Measurements from ENCODE around the gene SAMSN1. TPM values are rescaled to one million over a fixed set of nuclear protein-coding genes. Genes with fewer than 3 reads are reported as not detected.
"Not testable (repeated sequence)": the region's sequence is repeated elsewhere in the genome, so short reads cannot be mapped to it uniquely, and the experiment has no call there.

Gene SAMSN1
- total RNA-seq, 1 donor from 2014 or later, result 4.0 TPM

DNA sequence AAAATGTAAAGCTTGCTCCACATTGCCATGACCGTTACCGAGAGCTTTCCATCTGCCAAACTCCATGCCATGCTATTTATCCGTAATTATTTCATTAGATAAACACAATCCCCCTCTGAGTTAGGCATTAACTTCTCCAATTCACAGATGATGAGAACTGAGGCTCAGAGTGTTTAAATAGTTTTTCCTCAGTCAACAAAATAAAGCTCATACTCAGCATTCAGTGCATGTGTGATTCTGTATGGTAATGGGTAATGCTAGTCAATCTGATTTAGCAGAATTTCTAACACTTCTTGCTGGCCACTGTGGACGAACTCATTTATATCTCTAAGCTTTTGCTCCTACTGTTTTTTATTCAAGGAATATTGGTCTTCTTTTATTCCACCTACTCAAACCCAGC lies 17.3 kb downstream of the SAMSN1 start:
- no peak for DNase-seq (ENCODE audit: low read depth, low spot score)

DNA sequence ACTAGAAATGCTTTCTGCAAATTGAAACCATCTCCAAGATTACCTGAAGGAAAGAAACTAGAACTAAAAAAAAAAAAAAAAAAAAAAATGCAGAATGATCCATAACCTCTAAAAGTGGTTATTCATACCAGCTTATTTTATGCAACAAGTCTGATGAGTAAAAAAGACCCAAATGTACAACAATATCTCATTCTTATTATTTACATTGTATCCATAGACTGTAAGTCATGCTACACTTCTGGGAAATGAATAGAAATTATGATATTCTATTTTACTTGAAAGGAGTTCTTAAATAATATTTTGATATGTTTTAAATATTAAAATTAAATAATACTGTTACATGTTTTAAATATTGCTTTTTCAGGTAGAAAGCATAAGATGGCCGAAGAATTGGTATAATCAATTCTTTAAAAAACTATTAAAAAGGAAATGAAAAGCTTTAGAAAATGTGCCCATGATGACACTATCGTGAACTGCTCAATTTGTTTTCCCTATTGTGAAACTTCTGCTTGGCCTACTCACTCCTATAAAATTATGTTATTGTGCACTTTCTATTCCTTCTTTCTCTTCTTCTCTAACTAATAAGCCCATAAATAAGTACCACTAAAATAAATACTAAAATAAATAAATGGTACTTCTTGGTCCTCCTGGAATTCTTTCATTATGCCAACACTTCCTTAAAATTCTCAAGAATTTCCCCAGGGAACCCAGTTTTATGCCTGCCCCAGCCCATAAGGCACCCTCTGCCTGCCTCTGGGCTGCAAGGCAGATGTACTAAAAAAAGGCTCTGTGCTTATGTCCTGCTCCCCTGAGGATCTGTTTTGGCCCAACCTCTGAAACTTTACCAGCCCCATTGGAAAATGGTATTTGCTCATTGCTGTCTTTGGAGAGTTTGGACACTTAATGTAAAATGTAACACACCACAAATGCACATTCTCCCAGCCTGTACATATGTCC lies 18.1 kb downstream of the SAMSN1 start:
- no peak for DNase-seq (ENCODE audit: low read depth, low spot score)

DNA sequence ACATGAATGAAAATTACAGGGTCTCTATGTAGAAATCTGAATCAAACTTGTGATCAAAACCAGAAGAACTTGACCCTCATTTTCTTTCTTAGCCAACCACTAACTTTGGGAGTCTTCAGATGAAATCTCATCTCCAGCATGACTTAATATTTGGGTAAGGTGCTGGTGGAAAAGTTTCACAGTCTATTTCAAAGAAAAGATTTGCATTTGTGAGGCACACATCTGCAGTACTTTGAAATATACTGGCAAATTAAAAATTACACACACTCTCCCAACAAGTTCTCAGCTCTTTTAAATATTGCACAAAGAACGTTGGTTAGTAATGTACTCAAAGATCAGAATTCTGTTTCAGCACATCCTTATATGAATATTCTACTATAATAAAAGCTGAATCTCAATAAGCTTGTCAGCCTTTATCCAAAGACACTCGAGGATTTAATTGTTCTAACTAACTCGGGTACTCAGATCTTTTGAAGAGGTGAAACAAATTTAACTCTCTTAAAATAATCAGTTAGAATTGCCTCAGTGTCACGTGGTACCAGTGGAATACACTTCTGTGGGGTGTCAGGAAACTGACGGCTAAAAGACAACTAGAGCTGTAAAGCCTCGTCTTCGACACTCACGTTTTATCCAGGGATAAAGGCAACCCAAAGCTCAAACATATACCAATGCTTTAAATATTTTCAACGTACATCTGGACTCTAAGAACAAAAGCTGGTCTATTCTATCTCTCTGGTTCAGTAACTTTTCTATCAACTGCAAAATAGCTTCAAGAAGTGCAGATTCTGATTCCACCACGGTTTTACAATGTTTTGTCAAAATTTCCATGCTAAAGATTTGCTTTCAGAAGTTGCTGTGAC lies 19.0 kb downstream of the SAMSN1 start:
- no peak for DNase-seq (ENCODE audit: low read depth, low spot score)

DNA sequence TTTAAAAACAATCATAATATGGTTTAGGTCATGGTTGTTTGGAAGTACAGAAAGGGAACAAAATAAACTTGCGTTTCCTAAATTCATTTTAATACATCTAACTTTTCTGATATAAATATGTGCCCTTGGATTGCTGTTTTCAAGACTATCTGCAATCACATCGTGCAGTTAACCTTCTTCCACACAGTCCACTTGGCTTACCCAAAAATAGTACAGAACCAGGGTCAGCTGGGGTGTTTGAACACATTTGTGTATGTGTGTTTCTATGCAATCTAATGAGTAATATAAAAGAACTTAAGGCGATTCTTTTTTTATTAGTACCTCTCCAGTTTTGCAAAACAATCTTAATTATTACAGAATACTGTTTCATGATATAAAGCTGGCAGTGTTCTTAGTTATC lies 19.9 kb downstream of the SAMSN1 start:
- no peak for DNase-seq (ENCODE audit: low read depth, low spot score)

DNA sequence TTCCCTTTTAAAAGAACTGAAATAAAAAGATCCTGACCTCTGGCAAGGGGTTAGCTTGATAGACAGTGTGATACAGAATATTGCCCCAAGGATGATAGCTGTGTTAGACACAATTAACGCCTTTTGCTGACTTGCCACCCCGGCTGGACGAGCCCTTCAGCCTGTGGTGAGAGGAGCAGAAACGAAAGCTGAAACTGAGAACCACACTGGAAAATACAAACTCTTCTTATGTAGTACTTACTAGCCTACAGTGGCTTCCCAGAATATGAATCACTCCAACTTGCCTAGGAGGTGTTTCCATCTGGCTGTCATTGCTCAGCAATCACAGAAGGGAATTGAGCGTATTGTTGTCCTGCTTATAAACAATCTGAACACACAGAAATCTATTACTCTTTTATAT lies 22.9 kb downstream of the SAMSN1 start:
- DNase-seq (ENCODE audit: low read depth, low spot score), result no peak

DNA sequence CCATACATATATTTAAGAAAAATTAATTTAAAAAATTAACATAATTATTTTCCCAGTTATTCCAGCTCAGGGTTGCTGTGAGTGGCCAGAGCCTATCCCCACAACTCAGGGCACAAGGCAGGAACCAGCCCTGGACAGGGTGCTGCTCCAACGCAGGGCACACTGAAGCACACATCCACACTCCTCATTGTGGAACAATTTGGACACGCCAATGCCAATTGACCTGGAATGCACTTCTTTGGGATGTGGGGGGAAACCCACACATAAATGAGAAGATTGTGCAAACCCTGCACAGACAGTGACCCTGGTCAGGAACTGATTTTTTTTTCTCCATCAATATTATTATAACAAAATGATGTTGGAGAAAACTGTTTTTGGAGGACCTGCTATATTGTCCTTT lies 23.4 kb downstream of the SAMSN1 start:
- DNase-seq (ENCODE audit: low read depth, low spot score), result no peak

DNA sequence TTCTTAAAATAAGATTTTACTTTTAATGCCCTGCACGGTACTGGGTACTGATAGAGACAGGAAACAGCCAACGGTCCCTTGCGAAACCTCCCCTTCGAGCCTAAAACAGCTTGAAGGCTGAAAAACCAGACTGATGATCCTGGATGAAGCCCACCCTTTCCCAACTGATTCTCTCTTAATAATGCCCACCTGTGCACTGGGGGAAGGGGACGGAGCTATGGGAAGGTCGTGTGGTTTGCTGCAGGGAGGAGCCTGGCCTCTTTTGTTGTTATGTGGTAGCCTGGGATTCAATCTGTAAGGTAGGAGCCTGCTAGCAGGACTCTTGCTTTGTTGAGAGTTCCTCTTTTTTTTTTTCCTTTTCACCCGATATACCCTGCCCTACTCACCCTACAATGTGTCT lies 25.6 kb downstream of the SAMSN1 start:
- DNase-seq (ENCODE audit: low read depth, low spot score), result no peak

DNA sequence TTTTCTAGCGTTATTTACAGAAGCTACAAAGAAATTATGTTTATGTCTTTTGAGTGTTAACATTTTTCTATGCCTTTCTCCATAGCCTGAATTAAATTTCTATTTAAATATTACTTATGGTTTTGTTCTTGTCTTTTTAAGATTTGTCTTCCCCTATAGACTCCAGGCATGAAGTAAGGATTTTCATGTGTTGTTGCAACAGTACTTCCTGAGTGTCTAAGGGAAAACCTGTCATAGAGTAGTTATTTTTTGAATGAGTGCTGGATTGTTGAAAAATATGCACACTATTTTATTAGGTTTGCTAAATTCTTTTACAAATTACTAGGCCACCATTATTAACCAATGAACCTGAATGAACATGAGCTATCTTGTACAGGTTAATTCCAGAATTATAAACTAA lies 27.1 kb downstream of the SAMSN1 start:
- no peak for DNase-seq (ENCODE audit: low read depth, low spot score)

DNA sequence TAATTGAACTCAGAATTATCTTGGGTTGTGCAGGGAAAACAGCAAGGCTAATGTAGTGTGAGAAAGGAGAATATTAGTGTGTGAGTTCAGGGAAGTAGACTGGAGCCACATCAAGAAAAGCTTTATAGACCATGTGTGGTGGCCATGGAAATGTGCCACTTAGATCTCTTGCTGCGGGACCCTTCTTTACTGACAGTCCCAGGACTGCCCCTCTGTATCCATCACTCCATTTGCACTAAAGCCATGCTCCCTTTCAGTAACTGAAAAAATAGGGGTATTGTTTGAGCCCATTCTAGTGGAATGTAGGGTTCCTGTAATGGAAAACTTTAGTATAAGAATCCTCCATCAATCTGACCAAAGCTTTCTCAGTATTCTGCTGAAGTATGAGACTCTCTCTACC lies 32.3 kb downstream of the SAMSN1 start:
- DNase-seq (ENCODE audit: low read depth, low spot score), result no peak

DNA sequence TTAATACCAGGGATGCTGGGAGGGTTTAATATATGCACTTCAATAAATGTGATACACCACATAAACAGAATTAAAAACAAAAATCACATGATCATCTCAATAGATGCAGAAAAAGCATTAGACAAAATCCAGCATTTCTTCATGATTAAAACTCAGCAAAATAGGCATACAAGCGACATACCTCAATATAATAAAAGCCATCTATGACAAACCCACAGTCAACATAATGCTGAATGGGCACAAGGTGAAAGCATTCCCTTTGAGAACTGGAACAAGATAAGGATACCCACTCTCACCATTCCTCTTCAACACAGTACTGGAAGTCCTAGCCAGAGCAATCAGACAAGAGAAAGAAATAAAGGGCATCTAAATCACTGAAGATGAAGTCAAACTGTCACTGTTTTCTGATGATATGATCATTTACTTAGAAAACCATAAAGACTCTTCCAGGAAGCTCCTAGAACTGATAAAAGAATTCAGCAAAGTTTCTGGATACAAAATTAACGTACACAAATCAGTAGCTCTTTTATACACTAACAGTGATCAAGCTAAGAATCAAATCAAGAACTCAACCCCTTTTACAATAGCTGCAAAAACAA lies 39.2 kb downstream of the SAMSN1 start:
- not testable (repeated sequence) for DNase-seq (ENCODE audit: low read depth, low spot score)

DNA sequence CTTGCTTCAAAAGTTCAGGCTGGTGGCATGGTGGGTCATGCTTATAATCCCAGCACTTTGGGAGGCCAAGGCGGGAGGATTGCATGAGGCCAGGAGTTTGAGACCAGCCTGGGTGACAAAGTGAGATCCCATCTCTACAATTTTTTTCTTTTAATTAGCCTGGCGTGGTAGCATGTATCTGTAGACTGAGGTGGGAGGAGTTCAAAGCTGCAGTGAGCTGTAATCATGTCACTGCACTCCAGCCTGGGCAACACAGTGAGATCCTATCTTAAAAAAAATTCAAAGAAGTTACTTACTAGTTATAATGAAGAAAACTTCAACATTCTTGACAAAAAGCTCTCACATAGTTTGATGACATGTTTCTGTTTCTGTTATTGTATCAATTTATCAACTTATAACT lies 45.2 kb downstream of the SAMSN1 start:
- DNase-seq (ENCODE audit: low read depth, low spot score), result no peak

DNA sequence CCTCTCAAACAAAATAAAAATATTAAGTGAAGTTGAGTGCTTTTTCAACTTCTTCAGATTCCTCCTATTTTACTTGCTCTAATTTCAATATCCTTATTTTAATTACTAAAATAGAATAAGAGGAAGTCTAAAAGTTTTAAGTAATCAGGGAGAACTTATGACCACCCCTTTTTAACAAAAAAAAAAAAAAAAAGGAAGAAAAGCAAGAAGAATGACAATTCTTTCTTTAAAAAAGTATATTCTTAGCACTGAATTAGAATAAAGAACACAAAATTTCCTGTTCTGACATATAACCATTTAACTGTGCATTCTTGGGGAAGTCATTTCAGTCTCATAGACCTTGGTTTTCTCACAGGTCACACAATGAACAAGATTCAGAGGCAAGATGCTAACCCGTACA lies 46.8 kb downstream of the SAMSN1 start:
- DNase-seq (ENCODE audit: low read depth, low spot score), result no peak

DNA sequence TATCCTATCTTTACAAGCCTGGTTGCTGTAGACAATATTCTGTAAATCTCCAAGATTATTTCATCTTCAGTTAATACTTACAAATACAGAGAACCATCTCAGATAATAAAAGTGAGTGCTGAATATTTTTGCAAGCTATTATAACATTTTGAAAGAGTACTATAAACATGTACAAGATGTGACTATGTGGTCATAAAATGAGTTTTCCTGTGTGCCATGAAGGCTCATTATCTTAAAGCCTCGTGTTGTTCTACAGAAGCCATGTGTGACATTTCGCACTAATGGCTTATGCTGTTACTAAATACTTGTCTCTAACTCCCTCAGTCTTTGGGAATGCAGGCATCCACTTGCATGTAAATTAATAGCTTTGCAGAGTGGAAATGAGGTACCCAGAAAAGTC lies 48.3 kb downstream of the SAMSN1 start:
- no peak for DNase-seq (ENCODE audit: low read depth, low spot score)

DNA sequence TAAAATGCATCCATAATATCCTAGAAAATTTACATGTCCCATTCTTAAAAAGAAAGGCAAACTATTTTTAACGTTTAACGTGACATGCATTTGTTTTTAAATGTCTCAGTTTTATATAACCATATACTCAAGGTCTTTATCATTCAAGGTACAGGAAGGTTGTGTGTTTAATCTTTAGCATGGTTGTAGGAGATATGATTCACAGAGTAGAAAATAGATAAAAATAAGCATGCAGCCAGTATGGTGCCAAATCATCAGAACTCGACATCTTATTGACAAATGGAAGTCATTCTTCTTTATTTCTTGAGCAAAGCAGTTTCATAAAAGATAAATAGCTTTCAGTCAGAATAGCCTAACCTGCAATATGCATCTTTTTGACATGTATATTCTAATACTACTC lies 51.0 kb downstream of the SAMSN1 start:
- no peak for DNase-seq (ENCODE audit: low read depth, low spot score)

DNA sequence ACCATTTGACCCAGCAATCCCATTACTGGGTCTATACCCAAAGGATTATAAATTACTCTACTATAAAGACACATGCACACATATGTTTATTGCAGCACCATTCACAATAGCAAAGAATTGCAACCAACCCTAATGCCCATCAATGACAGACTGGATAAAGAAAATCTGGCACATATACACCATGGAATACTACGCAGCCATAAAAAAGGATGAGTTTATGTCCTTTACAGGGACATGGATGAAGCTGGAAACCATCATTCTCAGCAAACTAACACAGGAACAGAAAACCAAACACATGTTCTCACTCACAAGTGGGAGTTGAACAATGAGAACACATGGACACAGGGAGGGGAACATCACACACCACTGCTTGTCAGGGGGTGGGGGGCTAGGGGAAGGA lies 51.9 kb downstream of the SAMSN1 start:
- DNase-seq (ENCODE audit: low read depth, low spot score), result not testable (repeated sequence)

DNA sequence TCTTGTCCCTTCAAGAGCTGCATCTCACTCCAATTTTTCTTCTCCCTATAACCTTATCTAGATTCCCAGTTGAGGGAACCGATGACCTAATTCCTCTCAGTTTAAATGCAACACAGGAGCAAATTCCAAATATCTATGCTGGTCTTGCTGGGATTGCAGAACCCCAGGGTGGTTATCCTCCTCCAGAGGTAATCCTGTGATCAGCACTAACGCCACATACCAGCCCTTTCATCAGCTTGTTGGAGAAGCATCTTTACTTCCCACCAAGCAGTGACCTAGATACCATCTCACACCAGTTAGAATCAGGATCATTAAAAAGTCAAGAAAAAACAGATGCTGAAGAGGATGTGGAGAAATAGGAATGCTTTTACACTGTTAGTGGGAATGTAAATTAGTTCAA lies 52.4 kb downstream of the SAMSN1 start:
- DNase-seq (ENCODE audit: low read depth, low spot score), result no peak

DNA sequence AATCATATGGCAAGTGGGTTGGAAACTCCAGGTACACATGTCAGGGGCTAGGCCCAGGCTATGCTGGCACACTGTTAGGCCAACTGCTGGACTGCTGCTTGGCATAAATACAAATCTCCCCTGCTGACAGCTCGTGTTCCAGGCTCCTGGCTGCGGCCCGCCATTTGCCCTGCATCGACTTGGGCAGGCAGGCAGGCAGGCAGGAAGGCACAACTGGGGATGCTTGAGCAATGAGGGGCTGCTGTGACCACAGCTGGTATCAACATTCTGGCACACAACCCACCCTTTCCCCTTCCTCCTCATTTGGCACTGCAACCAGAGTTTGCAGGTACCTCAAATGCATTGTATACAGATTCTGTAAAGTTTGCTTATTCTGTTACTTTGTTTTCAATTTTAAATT lies 53.2 kb downstream of the SAMSN1 start:
- DNase-seq (ENCODE audit: low read depth, low spot score), result no peak

DNA sequence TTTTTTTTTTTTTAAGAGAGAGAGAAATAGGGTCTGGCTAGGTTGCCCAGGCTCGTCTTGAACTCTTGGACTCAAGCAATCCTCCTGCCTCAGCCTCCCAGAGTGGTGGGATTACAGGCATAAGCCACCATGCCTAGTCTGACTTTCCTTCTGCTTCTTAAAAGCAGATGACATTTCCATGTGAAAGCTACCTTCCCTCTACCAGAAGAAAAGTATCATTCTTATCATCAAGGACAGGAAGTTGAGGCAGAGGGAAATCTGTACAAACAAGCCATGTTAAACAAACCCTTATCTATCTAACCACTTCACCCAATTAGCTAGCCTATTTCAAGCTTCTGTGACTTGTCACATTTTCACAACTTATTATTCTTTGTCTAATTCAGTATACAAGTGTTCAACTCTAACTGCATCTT lies 54.8 kb downstream of the SAMSN1 start:
- DNase-seq (ENCODE audit: low read depth, low spot score), result no peak

DNA sequence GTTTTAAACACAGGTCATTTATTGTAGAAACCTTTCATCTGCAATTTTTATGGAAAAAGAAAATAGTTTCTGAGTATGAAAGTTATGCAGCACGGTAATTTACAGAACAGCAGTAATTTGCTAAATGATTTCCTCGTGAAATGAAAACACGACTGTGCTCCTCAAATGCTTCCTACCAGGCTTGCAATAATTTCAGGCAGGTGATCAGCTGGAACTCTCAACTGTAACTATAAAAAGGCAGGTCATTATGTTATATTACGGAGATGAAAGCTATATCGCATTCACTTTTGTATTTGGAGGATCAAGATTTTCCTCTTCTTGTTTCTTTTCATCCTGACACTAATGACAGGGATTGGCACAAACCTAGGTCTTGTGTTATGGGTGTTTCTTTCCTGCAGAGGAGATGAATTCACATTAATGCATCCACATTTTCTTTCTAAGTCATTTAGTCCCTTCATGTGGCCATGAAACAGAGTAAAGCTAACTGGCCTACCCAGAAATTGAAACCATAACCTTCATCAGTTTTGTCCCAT lies 57.4 kb downstream of the SAMSN1 start:
- no peak for DNase-seq (ENCODE audit: low read depth, low spot score)

DNA sequence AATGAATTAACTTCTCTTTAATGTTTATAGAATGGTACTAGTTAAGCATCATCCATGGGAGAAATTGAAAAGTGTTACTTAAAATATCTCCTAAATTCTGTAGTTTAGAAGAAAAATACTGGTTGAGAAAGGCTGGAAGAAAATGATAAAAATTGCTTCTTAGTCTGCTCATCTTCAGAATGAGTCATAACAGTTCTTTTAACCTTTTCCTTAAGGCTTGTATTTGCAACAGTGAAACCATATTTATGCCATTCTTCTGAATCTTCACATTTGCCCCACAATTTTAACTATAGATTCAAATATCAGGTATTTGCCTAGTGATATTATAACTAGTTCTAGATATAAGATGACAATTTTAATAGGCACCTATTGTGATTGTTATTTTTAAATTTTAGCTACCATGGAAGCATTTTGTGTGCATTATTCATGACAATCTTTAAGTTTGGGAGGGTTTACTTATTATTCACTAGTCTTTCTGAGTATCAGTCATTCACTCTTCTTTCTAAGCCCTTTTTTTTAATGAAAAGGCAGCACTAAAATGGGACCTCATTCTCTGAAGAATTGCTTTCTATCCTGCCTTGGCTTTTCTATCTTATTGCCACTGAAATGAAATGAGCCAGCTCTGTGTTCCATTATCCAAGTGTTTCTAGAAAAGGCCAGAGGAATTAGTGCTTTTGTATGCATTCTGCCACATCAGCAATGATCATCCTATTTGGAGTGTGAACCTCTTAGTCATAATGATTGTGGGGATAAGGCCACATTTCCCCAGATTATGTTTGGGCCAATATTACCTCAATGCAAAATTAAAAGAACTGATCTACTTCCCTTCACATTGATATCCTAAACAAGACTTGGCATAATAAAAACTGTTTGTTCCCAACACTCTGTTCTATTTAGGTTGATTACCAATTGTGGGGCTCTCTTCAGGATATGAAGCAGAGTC lies 58.4 kb downstream of the SAMSN1 start:
- DNase-seq (ENCODE audit: low read depth, low spot score), result no peak

DNA sequence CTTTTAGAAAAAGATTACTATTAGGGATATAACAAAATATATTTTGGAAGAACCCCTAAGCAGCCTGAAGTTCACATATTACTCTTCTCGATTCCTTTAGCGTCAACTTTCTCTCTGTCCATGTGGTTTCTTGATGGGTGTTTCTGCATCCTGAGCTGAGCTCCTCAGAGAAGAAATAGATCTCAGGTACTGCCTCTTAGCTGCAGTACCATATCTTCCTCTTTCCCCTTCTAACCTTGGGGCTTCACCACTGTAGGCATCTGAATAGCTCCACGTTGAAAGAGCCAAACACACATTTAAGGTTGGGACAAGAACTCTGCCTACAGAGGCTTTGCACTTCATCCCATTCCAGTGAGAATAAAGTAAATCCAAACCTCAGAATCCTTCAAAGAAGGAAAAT lies 59.2 kb downstream of the SAMSN1 start:
- no peak for DNase-seq (ENCODE audit: low read depth, low spot score)
